HEK293T (cell line): ENCODE data around the gene FAS.

Experiments used
- ARNT ChIP-seq: fragments of 450-650 bp; IDR thresholded peaks from 2 replicates; pipeline ENCODE4 v1.6.1; 2017; ENCODE audit warnings: mild to moderate bottlenecking
- BHLHE40 ChIP-seq: fragments of 450-650 bp; IDR thresholded peaks from 2 replicates; pipeline ENCODE4 v1.6.1; 2016; ENCODE audit warnings: mild to moderate bottlenecking, moderate library complexity, borderline replicate concordance
- CTBP1 ChIP-seq: fragments of 450-650 bp; IDR thresholded peaks from 2 replicates; pipeline ENCODE4 v1.6.1; 2016; ENCODE audit warnings: borderline replicate concordance
- ELF4 ChIP-seq: fragments of 450-650 bp; IDR thresholded peaks from 2 replicates; pipeline ENCODE4 v1.6.1; 2017; ENCODE audit warnings: antibody characterized with exemption
- FOXA1 ChIP-seq: fragments of 450-650 bp; IDR thresholded peaks from 2 replicates; pipeline ENCODE4 v1.6.1; 2016; ENCODE audit warnings: mild to moderate bottlenecking
- FOXK2 ChIP-seq: fragments of 450-650 bp; IDR thresholded peaks from 2 replicates; pipeline ENCODE4 v1.6.1; 2016; ENCODE audit warnings: mild to moderate bottlenecking
- FOXM1 ChIP-seq: fragments of 450-650 bp; IDR thresholded peaks from 2 replicates; pipeline ENCODE4 v1.6.1; 2017; ENCODE audit warnings: mild to moderate bottlenecking, borderline replicate concordance
- HDGF ChIP-seq: fragments of 450-650 bp; IDR thresholded peaks from 2 replicates; pipeline ENCODE4 v1.6.1; 2017; ENCODE audit warnings: antibody characterized with exemption, borderline replicate concordance
- NFRKB ChIP-seq: fragments of 450-650 bp; IDR thresholded peaks from 2 replicates; pipeline ENCODE4 v1.6.1; 2016; ENCODE audit warnings: mild to moderate bottlenecking, moderate library complexity
- SP1 ChIP-seq: fragments of 450-650 bp; IDR thresholded peaks from 2 replicates; pipeline ENCODE4 v1.6.1; 2017
- SUZ12 ChIP-seq: fragments of 450-650 bp; IDR thresholded peaks from 2 replicates; pipeline ENCODE4 v1.6.1; 2016; ENCODE audit warnings: mild to moderate bottlenecking
- TARDBP ChIP-seq: fragments of 450-650 bp; IDR thresholded peaks from 2 replicates; pipeline ENCODE4 v1.6.1; 2016
- ZNF384 ChIP-seq: fragments of 450-650 bp; IDR thresholded peaks from 2 replicates; pipeline ENCODE4 v1.6.1; 2016
- TF ChIP-seq, protein P1 (sequence below): fragments of 450-650 bp; IDR thresholded peaks from 2 replicates; pipeline ENCODE4 v1.6.1; 2016

DNA sequence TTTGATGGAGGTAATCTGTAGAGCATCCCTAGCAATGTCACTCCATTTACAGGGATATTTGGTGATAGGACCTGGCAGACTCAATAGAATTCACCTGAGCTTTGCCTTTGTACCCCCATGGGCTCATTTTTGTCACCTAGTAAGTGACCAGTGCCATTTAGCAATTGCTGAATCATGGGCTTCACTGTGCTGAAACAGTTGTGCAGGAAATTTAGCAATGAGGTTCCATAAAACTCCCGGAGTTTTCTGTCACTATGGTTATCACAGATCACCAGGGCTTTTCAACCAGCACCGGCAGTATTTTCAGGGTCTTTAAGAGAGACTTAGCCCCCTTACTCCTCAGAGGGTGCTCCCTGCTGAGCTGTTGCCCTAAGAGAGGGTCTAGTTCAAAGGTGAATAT lies 40.2 kb downstream of the FAS start:
- TF ChIP-seq, protein P1, sequence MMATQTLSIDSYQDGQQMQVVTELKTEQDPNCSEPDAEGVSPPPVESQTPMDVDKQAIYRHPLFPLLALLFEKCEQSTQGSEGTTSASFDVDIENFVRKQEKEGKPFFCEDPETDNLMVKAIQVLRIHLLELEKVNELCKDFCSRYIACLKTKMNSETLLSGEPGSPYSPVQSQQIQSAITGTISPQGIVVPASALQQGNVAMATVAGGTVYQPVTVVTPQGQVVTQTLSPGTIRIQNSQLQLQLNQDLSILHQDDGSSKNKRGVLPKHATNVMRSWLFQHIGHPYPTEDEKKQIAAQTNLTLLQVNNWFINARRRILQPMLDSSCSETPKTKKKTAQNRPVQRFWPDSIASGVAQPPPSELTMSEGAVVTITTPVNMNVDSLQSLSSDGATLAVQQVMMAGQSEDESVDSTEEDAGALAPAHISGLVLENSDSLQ = no peak
- TF ChIP-seq ARNT (no peak), SP1 (no peak), FOXM1 (no peak), ELF4 (no peak), FOXK2 (no peak), FOXA1 (no peak), CTBP1 (no peak), BHLHE40 (no peak), NFRKB (no peak), SUZ12 (no peak), TARDBP (no peak), HDGF (no peak), ZNF384 (no peak)
